HFFc6 (cell line): ENCODE results near the gene FANCI. TPM values are rescaled to one million over a fixed set of nuclear protein-coding genes. Genes with fewer than 3 reads are reported as not detected.

Experiments used
- DNase-seq: peaks from one replicate; pipeline ENCODE4 v3.0.0-alpha.2; 2018
- H3K27ac Mint-ChIP-seq: 2 replicates; pipeline ENCODE4 v1.8.0; 2020; ENCODE audit warnings: mild to moderate bottlenecking, mixed read lengths
- H3K27me3 Mint-ChIP-seq: 2 replicates; pipeline ENCODE4 v1.8.0; 2021; ENCODE audit warnings: mild to moderate bottlenecking, moderate library complexity, mixed read lengths; ENCODE audit not compliant: insufficient read depth
- H3K36me3 Mint-ChIP-seq: 2 replicates; pipeline ENCODE4 v1.8.0; 2021; ENCODE audit warnings: low read depth, mixed read lengths
- H3K4me1 Mint-ChIP-seq: 2 replicates; pipeline ENCODE4 v1.8.0; 2020; ENCODE audit warnings: low read depth, mixed read lengths
- H3K4me3 Mint-ChIP-seq: 2 replicates; pipeline ENCODE4 v1.8.0; 2020; ENCODE audit warnings: mild to moderate bottlenecking, moderate library complexity, mixed read lengths
- H3K9me3 Mint-ChIP-seq: 2 replicates; pipeline ENCODE4 v1.8.0; 2020; ENCODE audit warnings: mild to moderate bottlenecking, mixed read lengths
- total RNA-seq, 6 experiments: library from RNA; stranded (reverse); fragmentation: NEBNext Ultra II Directional; extraction: Animal tissue kit (Norgen Biotek cat#: 25700); gene quantifications; 2 replicates in 1 of 6; 3 replicates in 5 of 6; pipeline ENCODE4 v1.2.3, GENCODE V29; 2021
- TF ChIP-seq, protein P1 (sequence below): fragments of 200-600 bp; sonication (generic); IDR thresholded peaks from 2 replicates; pipeline ENCODE4 v1.5.0; 2021; ENCODE audit warnings: antibody characterized with exemption, mild to moderate bottlenecking

Gene FANCI
- total RNA-seq, 6 experiments from 2014 or later = 22.3 to 50.8 (median 48.4) TPM

GRCh38 chr15:89209057-89209456 lies 34.7 kb upstream of the FANCI start:
- Mint-ChIP-seq H3K27me3 (peaks cover 10% of the 10 kb centered on the region), H3K4me3 (no peak overlapping the region), H3K27ac (no peak overlapping the region), H3K9me3 (no peaks in the 10 kb centered on the region), H3K4me1 (peaks cover 16% of the 10 kb centered on the region), H3K36me3 (no peaks in the 10 kb centered on the region)
- DNase-seq = no peak
- TF ChIP-seq, protein P1, sequence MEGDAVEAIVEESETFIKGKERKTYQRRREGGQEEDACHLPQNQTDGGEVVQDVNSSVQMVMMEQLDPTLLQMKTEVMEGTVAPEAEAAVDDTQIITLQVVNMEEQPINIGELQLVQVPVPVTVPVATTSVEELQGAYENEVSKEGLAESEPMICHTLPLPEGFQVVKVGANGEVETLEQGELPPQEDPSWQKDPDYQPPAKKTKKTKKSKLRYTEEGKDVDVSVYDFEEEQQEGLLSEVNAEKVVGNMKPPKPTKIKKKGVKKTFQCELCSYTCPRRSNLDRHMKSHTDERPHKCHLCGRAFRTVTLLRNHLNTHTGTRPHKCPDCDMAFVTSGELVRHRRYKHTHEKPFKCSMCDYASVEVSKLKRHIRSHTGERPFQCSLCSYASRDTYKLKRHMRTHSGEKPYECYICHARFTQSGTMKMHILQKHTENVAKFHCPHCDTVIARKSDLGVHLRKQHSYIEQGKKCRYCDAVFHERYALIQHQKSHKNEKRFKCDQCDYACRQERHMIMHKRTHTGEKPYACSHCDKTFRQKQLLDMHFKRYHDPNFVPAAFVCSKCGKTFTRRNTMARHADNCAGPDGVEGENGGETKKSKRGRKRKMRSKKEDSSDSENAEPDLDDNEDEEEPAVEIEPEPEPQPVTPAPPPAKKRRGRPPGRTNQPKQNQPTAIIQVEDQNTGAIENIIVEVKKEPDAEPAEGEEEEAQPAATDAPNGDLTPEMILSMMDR = no peak

- TF ChIP-seq, protein P1 = no peak
- H3K36me3 Mint-ChIP-seq = no peaks in the 10 kb centered on the region
- peaks cover 11% of the 10 kb centered on the region for H3K4me1 Mint-ChIP-seq
- H3K9me3 Mint-ChIP-seq = no peaks in the 10 kb centered on the region
- H3K27ac Mint-ChIP-seq = no peak overlapping the region
- DNase-seq = no peak
- H3K4me3 Mint-ChIP-seq = no peak overlapping the region
- H3K27me3 Mint-ChIP-seq = peaks cover 25% of the 10 kb centered on the region
These were observed 32.1 kb upstream of the FANCI start for GRCh38 chr15:89211678-89212170.

GRCh38 chr15:89215627-89216026 lies 28.2 kb upstream of the FANCI start:
- Mint-ChIP-seq H3K4me3 (no peak overlapping the region), H3K27me3 (peaks cover 51% of the 10 kb centered on the region), H3K36me3 (no peaks in the 10 kb centered on the region), H3K4me1 (no peaks in the 10 kb centered on the region), H3K9me3 (no peaks in the 10 kb centered on the region), H3K27ac (no peak overlapping the region)
- TF ChIP-seq, protein P1 = no peak
- DNase-seq = no peak

DNA sequence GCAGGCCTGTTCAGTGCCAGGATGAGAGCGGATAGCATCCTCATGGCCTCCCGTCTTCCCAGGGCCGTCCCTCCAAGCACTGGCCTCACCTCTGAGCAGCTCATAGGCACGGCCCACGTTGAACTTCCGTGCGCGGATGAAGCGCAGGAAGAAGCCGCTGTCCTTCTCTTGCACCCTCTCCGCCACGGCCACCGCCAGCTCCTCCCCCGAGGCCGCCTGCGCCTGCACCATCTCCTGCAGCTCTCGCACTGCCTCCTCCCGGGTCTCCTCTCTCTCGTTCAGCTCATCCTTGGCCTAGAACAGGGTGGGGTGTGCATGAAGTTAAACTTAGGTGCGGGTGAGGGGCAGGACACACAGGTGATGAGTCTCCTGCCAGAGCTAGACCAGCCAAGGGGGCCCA lies 26.7 kb upstream of the FANCI start:
- no peak overlapping the region for H3K27ac Mint-ChIP-seq
- no peak for DNase-seq
- no peak overlapping the region for H3K4me3 Mint-ChIP-seq
- no peaks in the 10 kb centered on the region for H3K36me3 Mint-ChIP-seq
- no peaks in the 10 kb centered on the region for H3K4me1 Mint-ChIP-seq
- H3K27me3 Mint-ChIP-seq = peaks cover 51% of the 10 kb centered on the region
- no peaks in the 10 kb centered on the region for H3K9me3 Mint-ChIP-seq
- TF ChIP-seq, protein P1 = no peak

- Mint-ChIP-seq H3K27ac (no peak overlapping the region), H3K9me3 (no peaks in the 10 kb centered on the region), H3K4me3 (no peak overlapping the region)
These were observed 25.9 kb upstream of the FANCI start for GRCh38 chr15:89217686-89218376.

More at GRCh38 chr15:89217686-89218376, 25.9 kb upstream of the FANCI start:
- TF ChIP-seq, protein P1 = no peak
- no peak for DNase-seq
- Mint-ChIP-seq H3K4me1 (no peaks in the 10 kb centered on the region), H3K27me3 (peaks cover 53% of the 10 kb centered on the region), H3K36me3 (no peaks in the 10 kb centered on the region)
